Mesenchymal stem cell (in vitro differentiated cells and primary cell): ENCODE measurements around the gene CELA1.
"Not testable (repeated sequence)": the region's sequence is repeated elsewhere in the genome, so short reads cannot be mapped to it uniquely, and the experiment has no call there.

ENCODE experiments used
- DNase-seq: peaks from one replicate; pipeline ENCODE4 v3.0.0-alpha.2; 2013
- H2AFZ ChIP-seq: one replicate; pipeline ENCODE4 v1.6.1; 2013; ENCODE audit warnings: low read depth, mild to moderate bottlenecking, control low read depth, inconsistent platforms, low read length, moderate library complexity
- H2AK5ac ChIP-seq: 2 replicates; pipeline ENCODE4 v1.6.1; 2013; ENCODE audit warnings: low read length, moderate library complexity, mild to moderate bottlenecking, inconsistent platforms; ENCODE audit not compliant: severe bottlenecking
- H2BK120ac ChIP-seq: one replicate; pipeline ENCODE4 v1.6.1; 2013; ENCODE audit warnings: low read depth, mild to moderate bottlenecking, inconsistent platforms, low read length, moderate library complexity
- H2BK12ac ChIP-seq, 2 experiments: one replicate each; pipeline ENCODE4 v1.6.1; 2013; ENCODE audit warnings: inconsistent platforms in 2 of 2, low read length in 2 of 2, mild to moderate bottlenecking in 2 of 2, moderate library complexity in 2 of 2, control low read depth in 1 of 2
- H2BK15ac ChIP-seq: one replicate; pipeline ENCODE4 v1.6.1; 2013; ENCODE audit warnings: mild to moderate bottlenecking, low read depth, inconsistent platforms; ENCODE audit not compliant: poor library complexity, severe bottlenecking
- H2BK5ac ChIP-seq: 2 replicates; pipeline ENCODE4 v1.6.1; 2013; ENCODE audit warnings: low read depth, mild to moderate bottlenecking, low read length, control low read depth, inconsistent platforms; ENCODE audit not compliant: poor library complexity, severe bottlenecking
- H3K14ac ChIP-seq, 2 experiments: one replicate each; pipeline ENCODE4 v1.6.1; 2013; ENCODE audit warnings: inconsistent platforms in 2 of 2, low read length in 2 of 2, control low read depth in 1 of 2, mild to moderate bottlenecking in 1 of 2, moderate library complexity in 1 of 2
- H3K18ac ChIP-seq, 2 experiments: one replicate each; pipeline ENCODE4 v1.6.1; 2013; ENCODE audit warnings: inconsistent platforms in 2 of 2, low read length in 2 of 2, control low read depth in 1 of 2, low read depth in 1 of 2, mild to moderate bottlenecking in 1 of 2
- H3K23ac ChIP-seq, 2 experiments: one replicate each; pipeline ENCODE4 v1.6.1; 2013; ENCODE audit warnings: inconsistent platforms in 2 of 2, low read length in 2 of 2, mild to moderate bottlenecking in 2 of 2, moderate library complexity in 2 of 2, control low read depth in 1 of 2
- H3K27ac ChIP-seq: 2 replicates; pipeline ENCODE4 v1.5.1; 2013; ENCODE audit warnings: mild to moderate bottlenecking, moderate library complexity, low read length, control low read depth, inconsistent platforms; ENCODE audit not compliant: poor library complexity, severe bottlenecking
- H3K27me3 ChIP-seq, 2 experiments: 2 replicates each; pipeline versions ENCODE4 v1.6.1 to v1.7.0; 2013; ENCODE audit warnings: low read length in 2 of 2, mild to moderate bottlenecking in 2 of 2, moderate library complexity in 2 of 2, control low read depth in 1 of 2, inconsistent platforms in 1 of 2; ENCODE audit not compliant: control insufficient read depth in 1 of 2, insufficient read depth in 1 of 2
- H3K36me3 ChIP-seq, 2 experiments: 2 replicates each; pipeline versions ENCODE4 v1.6.1 to v1.7.0; 2013; ENCODE audit warnings: low read length in 2 of 2, control low read depth in 1 of 2, inconsistent platforms in 1 of 2, low read depth in 1 of 2, mild to moderate bottlenecking in 1 of 2; ENCODE audit not compliant: insufficient read depth in 2 of 2, control insufficient read depth in 1 of 2
- H3K4ac ChIP-seq, 2 experiments: one replicate each; pipeline ENCODE4 v1.6.1; 2013; ENCODE audit warnings: inconsistent platforms in 2 of 2, low read length in 2 of 2, mild to moderate bottlenecking in 2 of 2, moderate library complexity in 2 of 2, control low read depth in 1 of 2, low read depth in 1 of 2
- H3K4me1 ChIP-seq: 2 replicates; pipeline ENCODE4 v1.6.1; 2013; ENCODE audit warnings: low read depth, low read length, control low read depth; ENCODE audit not compliant: control insufficient read depth, insufficient read depth
- H3K4me2 ChIP-seq: 2 replicates; pipeline ENCODE4 v1.6.1; 2013; ENCODE audit warnings: low read length, mild to moderate bottlenecking, inconsistent platforms; ENCODE audit not compliant: poor library complexity, severe bottlenecking
- H3K4me3 ChIP-seq, 2 experiments: 2 replicates each; pipeline versions ENCODE4 v1.5.1 to v1.7.0; 2013; ENCODE audit warnings: low read length in 2 of 2, mild to moderate bottlenecking in 2 of 2, control low read depth in 1 of 2, low read depth in 1 of 2; ENCODE audit not compliant: insufficient read depth in 1 of 2
- H3K79me1 ChIP-seq: replicated peaks from 2 replicates; pipeline ENCODE4 v1.6.1; 2013; ENCODE audit warnings: mild to moderate bottlenecking, control low read depth, low read length, inconsistent platforms; ENCODE audit not compliant: poor library complexity, severe bottlenecking
- H3K9ac ChIP-seq: 2 replicates; pipeline ENCODE4 v1.7.0; 2013; ENCODE audit warnings: mild to moderate bottlenecking, low read length, moderate library complexity
- H3K9me3 ChIP-seq: 2 replicates; pipeline ENCODE4 v1.7.0; 2013; ENCODE audit warnings: mild to moderate bottlenecking, low read length; ENCODE audit not compliant: control insufficient read depth
- H4K8ac ChIP-seq: one replicate; pipeline ENCODE4 v1.6.1; 2013; ENCODE audit warnings: inconsistent platforms, mild to moderate bottlenecking, low read length, moderate library complexity
- H4K91ac ChIP-seq: one replicate; pipeline ENCODE4 v1.6.1; 2013; ENCODE audit warnings: mild to moderate bottlenecking, low read length, inconsistent platforms
- WGBS: methylation state at CpG from one replicate; pipeline ENCODE4 v1.1.7; 2013; ENCODE audit warnings: mixed read lengths; 5-methylcytosine and 5-hydroxymethylcytosine counted together

The CELA1 gene

GRCh38 chr12:51311389-51311788, 35.1 kb downstream of the CELA1 start:
- H4K8ac ChIP-seq, result no peak overlapping the region
- H2BK12ac ChIP-seq, result no peak overlapping the region
- DNase-seq, result no peak
- 100% methylated on average over 1 of the region's 1 CpG for WGBS
- H3K18ac ChIP-seq, result no peak overlapping the region
- no peaks in the 10 kb centered on the region for H3K79me1 ChIP-seq
- H3K14ac ChIP-seq, result no peak overlapping the region
- no peaks in the 10 kb centered on the region for H3K36me3 ChIP-seq
- no peak overlapping the region for H3K9ac ChIP-seq
- no peak overlapping the region for H3K27ac ChIP-seq
- H2AK5ac ChIP-seq, result no peak overlapping the region
- H2BK15ac ChIP-seq, result no peak overlapping the region
- peaks cover 3% of the 10 kb centered on the region for H3K4me1 ChIP-seq
- no peak overlapping the region for H3K4me2 ChIP-seq
- H4K91ac ChIP-seq, result no peak overlapping the region
- H2AFZ ChIP-seq, result no peak overlapping the region
- no peak overlapping the region for H3K23ac ChIP-seq
- H2BK120ac ChIP-seq, result no peak overlapping the region
- H2BK5ac ChIP-seq, result no peak overlapping the region
- no peaks in the 10 kb centered on the region for H3K9me3 ChIP-seq
- no peaks in the 10 kb centered on the region for H3K27me3 ChIP-seq
- no peak overlapping the region for H3K4me3 ChIP-seq
- H3K4ac ChIP-seq, result no peak overlapping the region

GRCh38 chr12:51307655-51308593, 38.6 kb downstream of the CELA1 start:
- no peak overlapping the region for H4K8ac ChIP-seq
- no peak overlapping the region for H2BK15ac ChIP-seq

GRCh38 chr12:51306507-51306906, 40.0 kb downstream of the CELA1 start:
- Histone ChIP-seq H2AFZ (no peak overlapping the region), H2BK12ac (no peak overlapping the region), H3K9me3 (no peaks in the 10 kb centered on the region), H3K9ac (no peak overlapping the region), H2BK15ac (no peak overlapping the region), H2BK5ac (no peak overlapping the region), H3K79me1 (no peaks in the 10 kb centered on the region), H3K18ac (no peak overlapping the region), H3K27me3 (peaks cover 0 to 7% of the 10 kb centered on the region in 2 experiments), H3K27ac (no peak overlapping the region), H3K14ac (no peak overlapping the region), H3K4me1 (peaks cover 3% of the 10 kb centered on the region), H3K23ac (no peak overlapping the region), H4K8ac (no peak overlapping the region), H3K4me3 (no peak overlapping the region), H3K36me3 (no peaks in the 10 kb centered on the region), H4K91ac (no peak overlapping the region), H3K4me2 (no peak overlapping the region), H2BK120ac (no peak overlapping the region), H2AK5ac (no peak overlapping the region), H3K4ac (no peak overlapping the region)
- DNase-seq, result no peak
- 88% methylated on average over 5 of the region's 5 CpGs for WGBS

More at GRCh38 chr12:51307655-51308593, 38.6 kb downstream of the CELA1 start:
- peak overlapping the region; percentile 67 for H3K9ac ChIP-seq
- peak; percentile 43 for DNase-seq
- no peak overlapping the region for H2BK5ac ChIP-seq
- 82% methylated on average over 5 of the region's 6 CpGs for WGBS
- no peak overlapping the region for H2BK12ac ChIP-seq
- H3K27me3 ChIP-seq, result no peaks in the 10 kb centered on the region
- no peak overlapping the region for H3K14ac ChIP-seq
- no peak overlapping the region for H2BK120ac ChIP-seq
- H3K36me3 ChIP-seq, result no peaks in the 10 kb centered on the region
- no peaks in the 10 kb centered on the region for H3K9me3 ChIP-seq
- no peak overlapping the region for H2AK5ac ChIP-seq
- no peak overlapping the region for H3K23ac ChIP-seq
- H3K27ac ChIP-seq, result no peak overlapping the region
- peak overlapping the region in 1 of 2 experiments; percentile 17 for H3K4me3 ChIP-seq
- no peak overlapping the region for H4K91ac ChIP-seq
- H3K79me1 ChIP-seq, result no peaks in the 10 kb centered on the region
- no peak overlapping the region for H3K4me2 ChIP-seq
- no peak overlapping the region for H3K18ac ChIP-seq
- H3K4me1 ChIP-seq, result peaks cover 3% of the 10 kb centered on the region
- no peak overlapping the region for H3K4ac ChIP-seq
- no peak overlapping the region for H2AFZ ChIP-seq

GRCh38 chr12:51300768-51301167, 45.7 kb downstream of the CELA1 start:
- not testable (repeated sequence) for H2BK12ac ChIP-seq

More at GRCh38 chr12:51300768-51301167, 45.7 kb downstream of the CELA1 start:
- not testable (repeated sequence) for H2BK120ac ChIP-seq, H2AFZ ChIP-seq, H3K4ac ChIP-seq, H3K36me3 ChIP-seq, H3K4me2 ChIP-seq, H2AK5ac ChIP-seq, H3K23ac ChIP-seq, H3K14ac ChIP-seq, H3K79me1 ChIP-seq, H3K27me3 ChIP-seq, H4K8ac ChIP-seq, H3K27ac ChIP-seq, H3K4me3 ChIP-seq, H3K9ac ChIP-seq, H2BK15ac ChIP-seq, H4K91ac ChIP-seq, DNase-seq, H3K18ac ChIP-seq, H3K9me3 ChIP-seq, H2BK5ac ChIP-seq, H3K4me1 ChIP-seq
- 93% methylated on average over 9 of the region's 10 CpGs for WGBS
